Neuronal stem cell (in vitro differentiated cells): ENCODE results near the gene CHD2.

ENCODE experiments used
- DNase-seq: peaks from one replicate; pipeline ENCODE4 v3.0.0-alpha.2; 2013; ENCODE audit warnings: low spot score
- H2AFZ ChIP-seq: one replicate; pipeline ENCODE4 v1.6.1; 2013; ENCODE audit warnings: mild to moderate bottlenecking, low read length, inconsistent platforms
- H2AK5ac ChIP-seq: 2 replicates; pipeline ENCODE4 v1.6.1; 2013; ENCODE audit warnings: low read depth, mild to moderate bottlenecking, inconsistent platforms, low read length, moderate library complexity, mixed read lengths
- H2BK120ac ChIP-seq: 2 replicates; pipeline ENCODE4 v1.6.1; 2013; ENCODE audit warnings: low read depth, mild to moderate bottlenecking, inconsistent platforms, low read length, moderate library complexity, mixed read lengths
- H2BK12ac ChIP-seq: one replicate; pipeline ENCODE4 v1.6.1; 2013; ENCODE audit warnings: low read length, inconsistent platforms
- H2BK15ac ChIP-seq: 2 replicates; pipeline ENCODE4 v1.6.1; 2013; ENCODE audit warnings: mild to moderate bottlenecking, low read length, inconsistent platforms, mixed read lengths
- H2BK5ac ChIP-seq: one replicate; pipeline ENCODE4 v1.6.1; 2013; ENCODE audit warnings: inconsistent platforms, mild to moderate bottlenecking, low read length, moderate library complexity
- H3K14ac ChIP-seq: one replicate; pipeline ENCODE4 v1.6.1; 2013; ENCODE audit warnings: low read length, inconsistent platforms
- H3K18ac ChIP-seq: 2 replicates; pipeline ENCODE4 v1.6.1; 2013; ENCODE audit warnings: low read length, inconsistent platforms
- H3K23ac ChIP-seq: 2 replicates; pipeline ENCODE4 v1.6.1; 2013; ENCODE audit warnings: low read depth, mild to moderate bottlenecking, mixed read lengths, low read length, inconsistent platforms; ENCODE audit not compliant: poor library complexity
- H3K27ac ChIP-seq: replicated peaks from 3 replicates; pipeline ENCODE4 v1.5.1; 2013; ENCODE audit warnings: low read length, inconsistent platforms
- H3K27me3 ChIP-seq, 3 experiments: 2 replicates each; pipeline ENCODE4 v1.6.1; 2013; ENCODE audit warnings: low read length in 3 of 3, mild to moderate bottlenecking in 2 of 3, inconsistent platforms in 1 of 3, low read depth in 1 of 3, mixed read lengths in 1 of 3, moderate library complexity in 1 of 3; ENCODE audit not compliant: control insufficient read depth in 3 of 3, insufficient read depth in 3 of 3
- H3K36me3 ChIP-seq, 2 donors: replicated peaks in 1 of 2; 2 replicates each; pipeline ENCODE4 v1.6.1; 2013; ENCODE audit warnings: low read length in 2 of 2; ENCODE audit not compliant: control insufficient read depth in 2 of 2, insufficient read depth in 2 of 2
- H3K4ac ChIP-seq: 2 replicates; pipeline ENCODE4 v1.6.1; 2013; ENCODE audit warnings: inconsistent platforms, mild to moderate bottlenecking, low read length, moderate library complexity
- H3K4me1 ChIP-seq, 2 donors: 1 replicate in 1 of 2; 2 replicates in 1 of 2; pipeline ENCODE4 v1.6.1; 2013; ENCODE audit warnings: low read length in 2 of 2, low read depth in 1 of 2; ENCODE audit not compliant: control insufficient read depth in 2 of 2, insufficient read depth in 1 of 2
- H3K4me2 ChIP-seq: one replicate; pipeline ENCODE4 v1.6.1; 2013; ENCODE audit warnings: mild to moderate bottlenecking, low read length, inconsistent platforms; ENCODE audit not compliant: insufficient read depth, poor library complexity, severe bottlenecking
- H3K4me3 ChIP-seq, 2 donors: 2 replicates each; pipeline ENCODE4 v1.5.1; 2013; ENCODE audit warnings: low read length in 2 of 2, mild to moderate bottlenecking in 2 of 2, inconsistent platforms in 1 of 2, moderate library complexity in 1 of 2
- H3K79me1 ChIP-seq: one replicate; pipeline ENCODE4 v1.6.1; 2013; ENCODE audit warnings: low read depth, mild to moderate bottlenecking, inconsistent platforms, low read length, moderate library complexity
- H3K9ac ChIP-seq: one replicate; pipeline ENCODE4 v1.6.1; 2013; ENCODE audit warnings: mild to moderate bottlenecking, low read depth, low read length, inconsistent platforms; ENCODE audit not compliant: poor library complexity
- H3K9me3 ChIP-seq, 2 donors: replicated peaks in 1 of 2; 2 replicates each; pipeline versions ENCODE3 to v1.6.1; 2013; ENCODE audit warnings: low read length in 2 of 2, mild to moderate bottlenecking in 2 of 2, inconsistent platforms in 1 of 2, low read depth in 1 of 2, mixed read lengths in 1 of 2, moderate library complexity in 1 of 2; ENCODE audit not compliant: control insufficient read depth in 2 of 2, insufficient read depth in 1 of 2
- H4K8ac ChIP-seq: one replicate; pipeline ENCODE4 v1.6.1; 2013; ENCODE audit warnings: low read depth, mild to moderate bottlenecking, inconsistent platforms, low read length, moderate library complexity
- H4K91ac ChIP-seq: one replicate; pipeline ENCODE4 v1.6.1; 2013; ENCODE audit warnings: low read length, low read depth, mild to moderate bottlenecking, inconsistent platforms; ENCODE audit not compliant: poor library complexity
- WGBS, 2 donors: extraction: QIAGEN DNeasy Blood & Tissue Kit; methylation state at CpG; one replicate each; pipeline ENCODE4 v1.1.7; 2013; ENCODE audit warnings: missing lambda C conversion rate in 2 of 2, mixed read lengths in 1 of 2; ENCODE audit not compliant: insufficient read length in 2 of 2, insufficient replicate concordance in 1 of 2; ENCODE audit errors: extremely low coverage in 2 of 2; 5-methylcytosine and 5-hydroxymethylcytosine counted together

Gene CHD2

DNA sequence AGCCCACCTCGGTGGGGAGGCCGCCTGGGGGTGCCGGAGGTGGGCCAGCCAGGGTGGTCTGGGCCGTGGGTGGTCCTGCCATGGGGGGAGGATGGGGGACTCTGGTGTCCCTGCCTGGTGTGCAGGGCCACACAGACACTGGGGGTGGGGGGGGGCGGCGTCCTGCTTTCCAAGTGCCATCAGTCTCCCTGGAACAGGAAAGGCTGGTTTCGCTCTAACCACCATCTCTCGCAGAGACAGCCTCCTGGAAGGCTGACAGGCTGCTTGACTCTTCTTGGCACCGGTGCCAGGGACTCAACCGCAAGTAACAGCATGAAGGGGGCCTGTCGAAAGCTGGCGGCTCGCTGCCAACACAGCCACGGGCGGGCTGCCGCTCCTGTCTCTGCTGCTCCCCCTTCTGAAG lies 148.6 kb downstream of the CHD2 start:
- H3K9ac ChIP-seq: no peak overlapping the region
- H4K8ac ChIP-seq: no peak overlapping the region
- H2BK15ac ChIP-seq: no peak overlapping the region
- peak overlapping the region; percentile 7 for H3K18ac ChIP-seq
- H3K4ac ChIP-seq: no peak overlapping the region
- H2AFZ ChIP-seq: no peak overlapping the region
- peaks cover 12 to 26% of the 10 kb centered on the region in 2 donors for H3K9me3 ChIP-seq
- H4K91ac ChIP-seq: no peak overlapping the region
- peaks cover 93 to 100% of the 10 kb centered on the region in 2 donors for H3K36me3 ChIP-seq
- no peak for DNase-seq
- H3K27ac ChIP-seq: no peak overlapping the region
- peak overlapping the region; percentile 16 for H3K23ac ChIP-seq
- no peak overlapping the region for H2BK5ac ChIP-seq
- H2BK120ac ChIP-seq: no peak overlapping the region
- H3K79me1 ChIP-seq: peaks cover 58% of the 10 kb centered on the region
- H3K14ac ChIP-seq: no peak overlapping the region
- no peak overlapping the region for H3K4me2 ChIP-seq
- H3K4me1 ChIP-seq: peaks cover 0 to 10% of the 10 kb centered on the region in 2 donors
- no peak overlapping the region for H2AK5ac ChIP-seq
- no peak overlapping the region for H3K4me3 ChIP-seq
- no peak overlapping the region for H2BK12ac ChIP-seq
- WGBS, 2 donors: no CpG with 5 or more reads among the region's 16 CpGs
- H3K27me3 ChIP-seq: no peaks in the 10 kb centered on the region

DNA sequence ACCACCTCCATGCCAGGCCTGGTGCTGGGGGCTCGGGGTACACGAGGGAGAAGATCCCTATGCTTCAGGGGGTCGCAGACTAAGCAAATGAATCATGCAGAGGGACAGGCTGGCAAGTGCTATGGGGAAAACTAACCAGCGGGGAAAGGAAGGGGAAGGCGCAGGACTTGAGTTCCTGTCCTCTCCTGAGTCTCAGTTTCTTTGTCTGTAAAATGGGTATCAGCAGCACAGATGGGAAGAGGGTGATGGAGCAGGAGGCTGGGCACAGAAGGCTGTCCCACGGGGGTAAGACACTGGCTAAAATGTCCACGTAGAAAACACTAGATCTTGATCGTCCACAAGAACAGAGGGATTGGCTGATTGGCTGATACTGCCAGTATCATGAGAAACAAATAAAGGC lies 149.1 kb downstream of the CHD2 start:
- Histone ChIP-seq H3K9ac (no peak overlapping the region), H3K27ac (no peak overlapping the region), H2BK12ac (no peak overlapping the region), H2BK120ac (no peak overlapping the region), H3K9me3 (peaks cover 12 to 26% of the 10 kb centered on the region in 2 donors), H3K4ac (no peak overlapping the region), H3K4me2 (no peak overlapping the region), H3K4me3 (no peak overlapping the region), H2AFZ (no peak overlapping the region), H3K36me3 (peaks cover 91 to 100% of the 10 kb centered on the region in 2 donors), H3K14ac (no peak overlapping the region), H3K79me1 (peaks cover 57% of the 10 kb centered on the region), H3K4me1 (peaks cover 0 to 8% of the 10 kb centered on the region in 2 donors), H3K27me3 (no peaks in the 10 kb centered on the region), H2BK15ac (no peak overlapping the region), H4K8ac (no peak overlapping the region), H3K23ac (peak overlapping the region; percentile 16), H4K91ac (no peak overlapping the region), H3K18ac (peak overlapping the region; percentile 7), H2BK5ac (no peak overlapping the region), H2AK5ac (no peak overlapping the region)
- no CpG with 5 or more reads among the region's 8 CpGs for WGBS, 2 donors
- no peak for DNase-seq

DNA sequence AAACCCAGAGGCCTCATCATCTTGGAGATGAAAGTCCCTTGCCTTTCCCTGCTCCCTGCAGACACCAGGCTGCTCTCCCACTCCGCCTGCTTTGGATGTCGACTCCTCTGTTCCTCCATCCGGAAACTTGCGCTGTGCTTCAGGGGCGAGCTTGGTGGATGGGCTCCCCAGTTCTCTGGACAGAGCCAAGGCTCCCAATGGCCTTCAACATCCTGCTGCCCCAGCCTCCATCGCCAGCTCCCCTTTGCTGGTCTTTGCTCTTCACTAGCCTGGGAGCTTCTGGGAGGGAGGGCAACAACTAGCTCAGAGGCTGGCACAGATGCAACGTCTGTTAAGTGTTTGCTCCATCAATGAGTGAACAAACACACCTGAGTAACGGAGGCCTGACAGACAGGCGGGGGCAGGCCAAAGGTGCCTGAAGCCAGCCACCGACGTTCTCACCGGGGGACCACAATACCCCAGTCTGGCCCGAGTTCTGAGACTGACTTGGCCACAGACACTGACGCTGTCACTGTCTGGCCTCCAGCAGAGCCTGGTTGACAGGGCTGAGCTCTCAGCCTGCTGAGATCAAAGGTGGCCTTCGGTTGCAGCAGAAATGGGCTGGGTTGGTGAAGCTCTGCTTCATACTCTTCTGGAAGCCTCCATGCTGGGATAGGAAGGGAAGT lies 149.9 kb downstream of the CHD2 start:
- no peak overlapping the region for H2BK120ac ChIP-seq
- no peaks in the 10 kb centered on the region for H3K27me3 ChIP-seq
- no peak overlapping the region for H2AK5ac ChIP-seq
- no peak overlapping the region for H3K9ac ChIP-seq
- no peak overlapping the region for H2AFZ ChIP-seq
- H3K23ac ChIP-seq: no peak overlapping the region
- H3K9me3 ChIP-seq: peaks cover 12 to 26% of the 10 kb centered on the region in 2 donors
- no CpG with 5 or more reads among the region's 15 CpGs for WGBS, 2 donors
- H3K27ac ChIP-seq: peak overlapping the region; percentile 27
- H4K8ac ChIP-seq: no peak overlapping the region
- H3K18ac ChIP-seq: no peak overlapping the region
- no peak overlapping the region for H3K14ac ChIP-seq
- no peak overlapping the region for H2BK5ac ChIP-seq
- H4K91ac ChIP-seq: no peak overlapping the region
- no peak overlapping the region for H2BK15ac ChIP-seq
- H2BK12ac ChIP-seq: no peak overlapping the region
- no peak overlapping the region for H3K4ac ChIP-seq
- no peak for DNase-seq
- H3K4me2 ChIP-seq: no peak overlapping the region
- H3K79me1 ChIP-seq: peaks cover 56% of the 10 kb centered on the region
- H3K4me1 ChIP-seq: peaks cover 0 to 8% of the 10 kb centered on the region in 2 donors
- H3K4me3 ChIP-seq: no peak overlapping the region
- H3K36me3 ChIP-seq: peaks cover 90 to 100% of the 10 kb centered on the region in 2 donors

DNA sequence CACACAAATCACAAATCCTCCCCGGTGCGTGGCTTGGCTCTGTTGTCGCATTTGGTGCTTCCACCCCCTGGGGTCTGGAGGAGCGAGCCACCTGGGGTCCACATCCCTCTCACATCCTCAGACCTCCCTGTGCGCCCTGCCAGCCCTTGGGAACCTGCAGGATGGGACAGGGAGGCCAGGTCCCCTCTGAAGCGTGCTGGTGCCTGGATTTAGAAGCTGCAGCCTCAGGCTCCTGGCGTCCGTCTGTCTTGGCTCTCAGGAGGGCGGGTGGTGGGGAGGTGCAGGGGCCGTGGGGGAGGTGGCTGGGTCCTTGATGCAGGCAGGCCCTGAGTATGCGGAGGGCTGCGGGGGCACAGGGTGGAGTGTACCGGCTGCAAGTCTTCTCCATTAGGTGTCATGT lies 150.5 kb downstream of the CHD2 start:
- Histone ChIP-seq H2BK5ac (no peak overlapping the region), H4K8ac (no peak overlapping the region), H3K4me3 (no peak overlapping the region), H4K91ac (no peak overlapping the region), H2AK5ac (no peak overlapping the region), H3K23ac (no peak overlapping the region), H3K9ac (no peak overlapping the region), H2BK120ac (no peak overlapping the region), H3K4me1 (peaks cover 0 to 9% of the 10 kb centered on the region in 2 donors), H3K36me3 (peaks cover 90 to 100% of the 10 kb centered on the region in 2 donors), H2AFZ (no peak overlapping the region), H3K4ac (no peak overlapping the region), H3K27me3 (no peaks in the 10 kb centered on the region), H2BK12ac (no peak overlapping the region), H3K18ac (peak overlapping the region; percentile 13), H3K14ac (no peak overlapping the region), H3K79me1 (peaks cover 53% of the 10 kb centered on the region), H2BK15ac (no peak overlapping the region), H3K4me2 (no peak overlapping the region), H3K9me3 (peaks cover 12 to 26% of the 10 kb centered on the region in 2 donors), H3K27ac (no peak overlapping the region)
- WGBS, 2 donors: no CpG with 5 or more reads among the region's 13 CpGs
- no peak for DNase-seq
